Astrocyte of the spinal cord (primary cell): ENCODE data around the gene ATP6V1G2.
A peak's percentile ranks its signal among the peaks of the same experiment; 100 is the strongest.

Experiments
- DNase-seq: peaks from one replicate; pipeline ENCODE4 v3.0.0; 2011; ENCODE audit warnings: low read depth, low spot score
- H3K4me3 ChIP-seq: 2 replicates; pipeline ENCODE4 v1.5.1; 2011; ENCODE audit warnings: low read depth, mild to moderate bottlenecking, low read length, moderate library complexity
- in situ Hi-C: cut with HindIII; loops from 2 replicates; pipeline ENCODE4 v1.10.0; 2017; ENCODE audit warnings: low sequenced_read_pairs
- TF ChIP-seq, protein P1 (sequence below): IDR thresholded peaks from 2 replicates; pipeline ENCODE4 v1.5.1; 2012; ENCODE audit warnings: low read depth, mild to moderate bottlenecking, low read length, inconsistent platforms

The ATP6V1G2 gene

DNA sequence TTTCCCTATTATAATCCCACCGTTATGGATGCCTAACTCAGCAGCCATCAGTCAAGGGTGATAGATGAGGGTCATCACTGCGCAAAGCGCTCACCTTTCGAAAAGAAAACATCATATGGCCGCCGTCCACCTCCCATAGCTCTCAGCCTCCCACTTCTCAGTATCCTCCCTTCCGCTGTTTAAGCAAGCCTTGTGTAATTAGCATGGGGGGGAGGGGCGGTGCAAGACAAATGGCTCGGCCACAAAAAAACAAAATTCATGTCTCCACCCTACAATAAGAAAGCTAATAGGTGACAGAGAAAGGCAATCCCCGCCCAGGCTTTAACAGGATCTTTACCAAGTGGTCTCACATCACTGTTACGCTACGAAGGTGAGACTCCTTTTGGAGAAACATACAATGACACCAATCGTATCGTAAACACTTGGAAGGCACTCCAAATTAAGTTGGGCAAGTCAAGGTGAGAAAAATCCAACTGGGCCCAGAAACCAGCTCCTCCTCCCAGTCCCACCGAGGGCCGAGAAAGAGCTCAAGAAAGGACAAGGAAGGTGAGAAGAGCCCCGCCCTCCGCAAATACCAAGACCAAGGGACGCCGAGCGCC is 5.2 kb downstream of the ATP6V1G2 start:
- in situ Hi-C loops = no loop called here
- TF ChIP-seq, protein P1, sequence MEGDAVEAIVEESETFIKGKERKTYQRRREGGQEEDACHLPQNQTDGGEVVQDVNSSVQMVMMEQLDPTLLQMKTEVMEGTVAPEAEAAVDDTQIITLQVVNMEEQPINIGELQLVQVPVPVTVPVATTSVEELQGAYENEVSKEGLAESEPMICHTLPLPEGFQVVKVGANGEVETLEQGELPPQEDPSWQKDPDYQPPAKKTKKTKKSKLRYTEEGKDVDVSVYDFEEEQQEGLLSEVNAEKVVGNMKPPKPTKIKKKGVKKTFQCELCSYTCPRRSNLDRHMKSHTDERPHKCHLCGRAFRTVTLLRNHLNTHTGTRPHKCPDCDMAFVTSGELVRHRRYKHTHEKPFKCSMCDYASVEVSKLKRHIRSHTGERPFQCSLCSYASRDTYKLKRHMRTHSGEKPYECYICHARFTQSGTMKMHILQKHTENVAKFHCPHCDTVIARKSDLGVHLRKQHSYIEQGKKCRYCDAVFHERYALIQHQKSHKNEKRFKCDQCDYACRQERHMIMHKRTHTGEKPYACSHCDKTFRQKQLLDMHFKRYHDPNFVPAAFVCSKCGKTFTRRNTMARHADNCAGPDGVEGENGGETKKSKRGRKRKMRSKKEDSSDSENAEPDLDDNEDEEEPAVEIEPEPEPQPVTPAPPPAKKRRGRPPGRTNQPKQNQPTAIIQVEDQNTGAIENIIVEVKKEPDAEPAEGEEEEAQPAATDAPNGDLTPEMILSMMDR = no peak
- H3K4me3 ChIP-seq = peak overlapping the region; percentile 98
- peak; percentile 53 for DNase-seq

- in situ Hi-C loops = no loop called here
- TF ChIP-seq, protein P1 = no peak
- H3K4me3 ChIP-seq = peak overlapping the region; percentile 98
- DNase-seq = no peak
Measured at GRCh38 chr6:31540640-31541039, 5.8 kb downstream of the ATP6V1G2 start.

DNA sequence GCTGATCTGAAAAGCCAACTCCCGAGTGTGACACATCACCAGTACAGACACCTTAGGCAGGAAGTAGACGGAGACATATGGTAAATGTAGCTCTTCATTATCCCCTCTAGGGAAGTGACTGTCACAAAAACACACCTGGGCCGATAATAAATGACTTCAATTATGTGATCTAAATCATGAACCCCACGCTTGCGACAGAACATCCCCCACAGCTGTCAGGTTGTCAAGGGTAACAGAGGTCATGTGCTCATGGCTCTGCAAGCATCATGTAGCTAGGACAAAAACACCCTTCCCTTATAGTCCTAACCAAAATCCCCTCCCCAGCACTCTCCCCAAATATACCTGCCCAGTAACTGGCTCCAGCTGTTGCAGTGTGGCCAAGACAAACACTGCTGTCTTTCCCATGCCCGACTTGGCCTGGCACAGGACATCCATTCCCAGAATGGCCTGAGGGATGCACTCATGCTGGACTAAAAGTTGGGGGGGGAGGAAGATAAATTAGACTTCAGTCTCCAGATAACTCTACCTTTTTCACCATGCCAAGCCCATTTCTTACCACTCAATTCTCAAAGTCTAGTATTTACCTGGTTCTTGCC is 7.5 kb downstream of the ATP6V1G2 start:
- H3K4me3 ChIP-seq = no peak overlapping the region
- TF ChIP-seq, protein P1 = no peak
- no peak for DNase-seq
- in situ Hi-C loops = no loop called here

- DNase-seq = no peak
- H3K4me3 ChIP-seq = no peak overlapping the region
- in situ Hi-C loops = no loop called here
- TF ChIP-seq, protein P1 = no peak
Measured at GRCh38 chr6:31535538-31536324, 10.7 kb downstream of the ATP6V1G2 start.

DNA sequence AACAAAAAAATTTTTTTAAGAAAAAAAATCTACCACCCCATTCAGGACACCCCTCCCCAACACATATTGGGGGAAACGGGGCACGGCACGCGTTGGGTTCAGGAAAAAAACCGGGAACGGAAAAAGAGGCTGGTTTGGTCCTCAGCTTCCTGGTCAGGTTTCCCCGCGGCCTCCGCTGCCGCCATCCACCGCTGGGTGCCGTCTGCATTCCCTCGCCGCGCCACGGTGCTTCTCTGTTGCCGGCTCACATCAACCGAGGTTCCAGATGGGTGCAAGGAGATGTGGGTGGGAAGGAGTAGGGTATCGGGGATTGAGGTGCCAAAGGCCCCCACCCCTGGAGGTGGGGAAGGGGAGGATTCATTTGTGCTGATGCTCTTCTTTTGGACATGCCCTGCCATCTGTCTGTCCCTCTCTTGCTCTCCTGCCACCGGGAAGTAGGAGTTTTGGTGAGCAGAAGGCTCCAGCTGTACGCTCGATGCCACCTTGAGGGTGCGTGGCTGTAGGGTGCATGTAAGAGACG is 11.8 kb downstream of the ATP6V1G2 start:
- DNase-seq = no peak
- TF ChIP-seq, protein P1 = no peak
- in situ Hi-C loops = no loop called here
- H3K4me3 ChIP-seq = no peak overlapping the region

- no peak for DNase-seq
- no peak overlapping the region for H3K4me3 ChIP-seq
- in situ Hi-C loops = no loop called here
- TF ChIP-seq, protein P1 = no peak
Measured at GRCh38 chr6:31534011-31534410, 12.4 kb downstream of the ATP6V1G2 start.
